ENCODE measurements around the gene TMEM50B. TPM values are rescaled to one million over a fixed set of nuclear protein-coding genes. Genes with fewer than 3 reads are reported as not detected.

The TMEM50B gene
- total and polyA plus RNA-seq, 2 of the 8 experiments (the other 6 are each of a cell fraction or from before 2014, with no cell fraction given) = 16.8 to 20.5 TPM

DNA sequence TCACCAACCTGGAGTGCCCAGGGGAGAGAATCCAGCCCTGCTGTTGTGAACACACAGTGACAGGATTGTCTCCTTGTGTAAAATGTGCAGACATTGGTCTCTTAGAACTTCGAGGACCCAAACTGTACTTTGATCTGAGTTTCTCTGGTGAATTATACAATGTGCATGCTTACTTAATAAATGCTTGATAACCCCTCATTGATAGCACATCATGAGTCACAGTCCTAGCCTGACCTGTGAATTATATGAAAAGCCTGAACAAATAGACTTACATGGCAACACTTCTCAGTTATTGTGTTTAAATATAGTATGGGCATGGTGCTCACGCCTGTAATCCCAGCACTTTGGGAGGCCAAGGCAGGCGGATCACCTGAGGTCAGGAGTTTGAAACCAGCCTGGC is 53.9 kb downstream of the TMEM50B start:
- Histone ChIP-seq H3K18ac (ENCODE audit: extremely low read depth, low read length) (no peak overlapping the region), H4K8ac (ENCODE audit: extremely low read depth, insufficient read depth, low read length) (no peak overlapping the region), H4K20me1 (replicated peaks in 1 of 2; ENCODE audit: control insufficient read depth in 1 of 2, insufficient read depth in 2 of 2, low read length in 2 of 2) (peaks cover 0 to 2% of the 10 kb centered on the region in 2 experiments), H3K79me1 (ENCODE audit: low read depth, low read length) (no peaks in the 10 kb centered on the region), H2AK5ac (ENCODE audit: low read depth, low read length) (no peak overlapping the region), H3K23me2 (ENCODE audit: low read depth, low read length) (no peaks in the 10 kb centered on the region), H3K14ac (ENCODE audit: insufficient read length) (no peak overlapping the region), H2BK20ac (ENCODE audit: low read length) (no peak overlapping the region), H3K27ac (ENCODE audit: low read depth, low read length) (no peak overlapping the region), H3K9me3 (ENCODE audit: insufficient read depth in 2 of 2, low read depth in 1 of 2, low read length in 1 of 2) (no peaks in the 10 kb centered on the region), H3K36me3 (ENCODE audit: control insufficient read depth in 2 of 4, insufficient read depth in 4 of 4, low read length in 3 of 4) (peaks cover 4 to 42% (median 33%) of the 10 kb centered on the region in 4 experiments; a peak in 7 of 8 replicates), H3K4me2 (ENCODE audit: insufficient read depth in 1 of 2, low read depth in 2 of 2, low read length in 2 of 2) (no peak overlapping the region), H3K4ac (replicated peaks; ENCODE audit: insufficient read length, low read depth, low read length) (no peak overlapping the region), H2BK15ac (ENCODE audit: low read length) (no peak overlapping the region), H3K4me1 (replicated peaks in 1 of 4; ENCODE audit: control insufficient read depth in 3 of 4, insufficient read depth in 4 of 4, low read length in 3 of 4) (no peaks in the 10 kb centered on the region), H2AFZ (ENCODE audit: low read length) (no peak overlapping the region), H3K23ac (ENCODE audit: insufficient read length) (no peak overlapping the region), H4K5ac (ENCODE audit: insufficient read length, low read depth, low read length) (no peak overlapping the region), H3K27me3 (replicated peaks in 1 of 4; ENCODE audit: control insufficient read depth in 3 of 4, extremely low read depth in 1 of 4, insufficient read depth in 3 of 4, low read length in 3 of 4) (no peaks in the 10 kb centered on the region), H2BK120ac (replicated peaks; ENCODE audit: low read depth, low read length) (no peak overlapping the region), H3K56ac (replicated peaks; ENCODE audit: insufficient read length, low read depth, low read length) (no peak overlapping the region), H3K4me3 (ENCODE audit: extremely low read depth in 1 of 4, insufficient read depth in 2 of 4, low read depth in 3 of 4, low read length in 4 of 4) (no peak overlapping the region), H2BK5ac (ENCODE audit: low read depth, low read length) (no peak overlapping the region), H3K79me2 (ENCODE audit: control insufficient read depth in 1 of 2, insufficient read depth in 2 of 2, low read length in 2 of 2) (no peaks in the 10 kb centered on the region), H2BK12ac (ENCODE audit: low read depth, low read length) (no peak overlapping the region), H4K91ac (replicated peaks; ENCODE audit: insufficient read length, low read length) (no peak overlapping the region), H3K9ac (replicated peaks in 1 of 4; ENCODE audit: extremely low read depth in 1 of 4, low read depth in 3 of 4, low read length in 3 of 4) (no peak overlapping the region)
- ChIA-PET POLR2A (ENCODE audit: partially characterized antibody) (no interaction called here), CTCF (ENCODE audit: partially characterized antibody) (interaction anchor here (1.6 kb wide), 1 partner anchor 229 kb away, joined by 5 read pairs; no protein-coding TSS in a partner anchor)
- DNase-seq (ENCODE audit: low read depth in 1 of 2, low spot score in 2 of 2) = no peak
- 93% methylated on average over 3 of the region's 3 CpGs; no CpG with 5 or more reads in 1 of the 2 experiments for WGBS, 2 experiments (ENCODE audit: extremely low coverage in 1 of 2, insufficient coverage in 1 of 2, insufficient read length in 1 of 2, insufficient replicate concordance in 2 of 2, low coverage in 1 of 2, low lambda C conversion rate in 2 of 2, missing lambda C conversion rate in 1 of 2)
- no peak for FAIRE-seq
- no peak for TF ChIP-seq CREB1 (IDR thresholded peaks at IDR 0.05)
- TF ChIP-seq BACH1 (IDR thresholded peaks at IDR 0.05; ENCODE audit: low read length) = no peak
- TF ChIP-seq HDAC2 (IDR thresholded peaks at IDR 0.05; ENCODE audit: borderline replicate concordance in 1 of 2, low read depth in 2 of 2, low read length in 2 of 2) = no peak
- no peak for TF ChIP-seq BCL11A (IDR thresholded peaks at IDR 0.05; ENCODE audit: low read depth in 2 of 2, low read length in 2 of 2)
- TF ChIP-seq, protein P1, sequence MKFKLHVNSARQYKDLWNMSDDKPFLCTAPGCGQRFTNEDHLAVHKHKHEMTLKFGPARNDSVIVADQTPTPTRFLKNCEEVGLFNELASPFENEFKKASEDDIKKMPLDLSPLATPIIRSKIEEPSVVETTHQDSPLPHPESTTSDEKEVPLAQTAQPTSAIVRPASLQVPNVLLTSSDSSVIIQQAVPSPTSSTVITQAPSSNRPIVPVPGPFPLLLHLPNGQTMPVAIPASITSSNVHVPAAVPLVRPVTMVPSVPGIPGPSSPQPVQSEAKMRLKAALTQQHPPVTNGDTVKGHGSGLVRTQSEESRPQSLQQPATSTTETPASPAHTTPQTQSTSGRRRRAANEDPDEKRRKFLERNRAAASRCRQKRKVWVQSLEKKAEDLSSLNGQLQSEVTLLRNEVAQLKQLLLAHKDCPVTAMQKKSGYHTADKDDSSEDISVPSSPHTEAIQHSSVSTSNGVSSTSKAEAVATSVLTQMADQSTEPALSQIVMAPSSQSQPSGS (IDR thresholded peaks at IDR 0.05; ENCODE audit: low read length) = no peak
- TF ChIP-seq POLR2A (IDR thresholded peaks at IDR 0.05; ENCODE audit: control extremely low read depth in 1 of 2, low read depth in 2 of 2, low read length in 2 of 2) = no peak
- no peak for TF ChIP-seq GTF2F1 (IDR thresholded peaks at IDR 0.05; ENCODE audit: borderline replicate concordance, low read depth, low read length)
- TF ChIP-seq KDM4A (IDR thresholded peaks at IDR 0.05; ENCODE audit: low read depth, low read length, severe bottlenecking) = no peak
- no peak for TF ChIP-seq ASH2L (IDR thresholded peaks at IDR 0.05; ENCODE audit: low read length)
- no peak for TF ChIP-seq RAD21 (IDR thresholded peaks at IDR 0.05 in 1 of 2, conservative IDR thresholded peaks at IDR 0.05 in 1 of 2; ENCODE audit: low read depth in 2 of 2, low read length in 2 of 2)
- TF ChIP-seq FOSL1 (IDR thresholded peaks at IDR 0.05; ENCODE audit: insufficient read depth, low read depth, low read length) = no peak
- no peak for TF ChIP-seq RNF2 (IDR thresholded peaks at IDR 0.05; ENCODE audit: borderline replicate concordance, low read depth, low read length, missing control alignments, poor library complexity, severe bottlenecking)
